Body of pancreas (tissue), 4 donors: Measurements from ENCODE around the gene MPL.

Experiments
- CTCF ChIP-seq, 7 experiments: fragments of 450-650 bp in 4 of 7; fragments of 200-600 bp in 3 of 7; sonication (generic) in 3 of 7; IDR thresholded peaks; one replicate each; pipeline ENCODE4 v1.5.1; 2016 to 2019; ENCODE audit warnings: antibody characterized with exemption in 7 of 7
- POLR2A ChIP-seq, 3 donors: fragments of 450-650 bp; IDR thresholded peaks; one replicate each; pipeline ENCODE4 v1.6.1; 2016; ENCODE audit warnings: antibody characterized with exemption in 3 of 3, mild to moderate bottlenecking in 2 of 3

DNA sequence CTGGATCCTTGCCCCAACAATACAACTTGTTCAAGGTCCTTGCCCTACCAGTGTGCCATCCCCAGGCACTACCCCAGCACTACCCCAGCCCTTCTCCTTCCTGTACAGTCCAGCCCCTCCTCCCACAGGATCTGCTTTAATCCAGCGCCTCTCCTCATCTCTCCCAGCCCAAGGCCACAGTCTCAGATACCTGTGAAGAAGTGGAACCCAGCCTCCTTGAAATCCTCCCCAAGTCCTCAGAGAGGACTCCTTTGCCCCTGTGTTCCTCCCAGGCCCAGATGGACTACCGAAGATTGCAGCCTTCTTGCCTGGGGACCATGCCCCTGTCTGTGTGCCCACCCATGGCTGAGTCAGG, 14.7 kb downstream of the MPL start:
- no peak for TF ChIP-seq POLR2A (IDR thresholded peaks at IDR 0.05)
- no peak for TF ChIP-seq CTCF (IDR thresholded peaks at IDR 0.05)
